A549 (cell line): ENCODE measurements around the gene ITGA5. TPM values are rescaled to one million over a fixed set of nuclear protein-coding genes. Genes with fewer than 3 reads are reported as not detected.

ENCODE experiments used
- ATAC-seq, 2 experiments: fragments of 200-7000 bp in 1 of 2; fragments of >200 bp in 1 of 2; cut with Nextera tagmentation in 1 of 2; cut with Tn5 transposase in 1 of 2; 3 replicates each; pipeline versions ENCODE4 v1.8.0 to v1.9.1; 2018 to 2020; ENCODE audit warnings: mild to moderate bottlenecking in 1 of 2, moderate library complexity in 1 of 2
- CTCF ChIA-PET: fragments of 300-600 bp; sonication (Branson Sonifier 250); formaldehyde crosslinking; extraction: SDS; loops from one replicate; lab custom pipeline; 2021; ENCODE audit warnings: antibody characterized with exemption, inconsistent platforms; lab: Yijun Ruan, JAX
- POLR2A ChIA-PET: fragments of 350-600 bp; formaldehyde crosslinking; extraction: SDS; loops from one replicate; lab custom pipeline; 2021; ENCODE audit warnings: antibody characterized with exemption, inconsistent platforms; lab: Yijun Ruan, JAX
- DNase-seq, 2 experiments: peaks; one replicate each; pipeline versions ENCODE4 v3.0.0 to v3.0.0-alpha.2; 2011 to 2016; ENCODE audit warnings: low read depth in 1 of 2, low spot score in 1 of 2
- FAIRE-seq: peaks from 2 replicates; lab custom pipeline; 2011; peaks lifted over from hg19 to GRCh38; lab: Jason Lieb, UNC
- H3K27ac ChIP-seq, 2 experiments: fragments of >200 bp; sonication (Bioruptor Twin); formaldehyde crosslinking; 3 replicates each; pipeline ENCODE4 v1.5.1; 2016 to 2017
- H3K4me1 ChIP-seq: fragments of >200 bp; sonication (Bioruptor Twin); formaldehyde crosslinking; 3 replicates; pipeline ENCODE4 v1.6.1; 2016
- H3K4me2 ChIP-seq: fragments of >200 bp; sonication (Bioruptor Twin); formaldehyde crosslinking; 3 replicates; pipeline ENCODE4 v1.6.1; 2016
- H3K4me3 ChIP-seq: fragments of >200 bp; sonication (Bioruptor Twin); formaldehyde crosslinking; 3 replicates; pipeline ENCODE4 v1.5.1; 2016
- H3K9me3 ChIP-seq: fragments of >200 bp; sonication (Bioruptor Twin); formaldehyde crosslinking; 3 replicates; pipeline ENCODE4 v1.6.1; 2016
- CBX8 ChIP-seq: fragments of 200-600 bp; sonication (generic); IDR thresholded peaks from 2 replicates; pipeline ENCODE4 v1.6.1; 2016
- CHD2 ChIP-seq: fragments of 150-350 bp; IDR thresholded peaks from 2 replicates; pipeline ENCODE4 v1.6.1; 2014; ENCODE audit warnings: low read length; ENCODE audit not compliant: partially characterized antibody
- EHF ChIP-seq: fragments of 250-450 bp; sonication (Bioruptor Pico); IDR thresholded peaks from 2 replicates; pipeline ENCODE4 v1.5.0; 2020; ENCODE audit warnings: mild to moderate bottlenecking
- EP300 ChIP-seq, 2 experiments: fragments of >200 bp; sonication (Bioruptor Twin); formaldehyde crosslinking; IDR thresholded peaks; 2 replicates in 1 of 2; 3 replicates in 1 of 2; pipeline ENCODE4 v1.6.1; 2016 to 2017
- FOSB ChIP-seq: fragments of 250-450 bp; sonication (Bioruptor Pico); IDR thresholded peaks from 2 replicates; pipeline ENCODE4 v1.5.0; 2020; ENCODE audit warnings: mild to moderate bottlenecking, moderate library complexity
- FOXS1 ChIP-seq: fragments of 250-450 bp; sonication (Bioruptor Pico); IDR thresholded peaks from 2 replicates; pipeline ENCODE4 v1.5.0; 2020; ENCODE audit warnings: mild to moderate bottlenecking, moderate library complexity
- HDAC2 ChIP-seq: fragments of 200-600 bp; sonication (generic); IDR thresholded peaks from 2 replicates; pipeline ENCODE4 v1.6.1; 2016
- HOXA7 ChIP-seq: fragments of 250-450 bp; sonication (Bioruptor Pico); IDR thresholded peaks from 2 replicates; pipeline ENCODE4 v1.5.0; 2020; ENCODE audit warnings: mild to moderate bottlenecking, moderate library complexity
- HOXB13 ChIP-seq: fragments of 250-450 bp; sonication (Bioruptor Pico); IDR thresholded peaks from 2 replicates; pipeline ENCODE4 v1.5.0; 2020; ENCODE audit warnings: low read depth, mild to moderate bottlenecking, moderate library complexity
- JUN ChIP-seq, 2 experiments: fragments of >200 bp; sonication (Bioruptor Twin); formaldehyde crosslinking; IDR thresholded peaks; 2 replicates in 1 of 2; 3 replicates in 1 of 2; pipeline ENCODE4 v1.6.1; 2016 to 2017
- KDM1A ChIP-seq: fragments of 200-600 bp; sonication (generic); IDR thresholded peaks from 2 replicates; pipeline ENCODE4 v1.6.1; 2016; ENCODE audit warnings: low read depth, mild to moderate bottlenecking
- NFE2L2 ChIP-seq: fragments of 150-350 bp; conservative IDR thresholded peaks from 2 replicates; pipeline ENCODE4 v1.6.1; 2014; ENCODE audit warnings: low read length
- NPAS2 ChIP-seq: fragments of 250-450 bp; sonication (Bioruptor Pico); IDR thresholded peaks from 2 replicates; pipeline ENCODE4 v1.8.0; 2022; ENCODE audit warnings: mild to moderate bottlenecking, moderate library complexity, borderline replicate concordance
- PHF8 ChIP-seq: fragments of 200-600 bp; sonication (generic); IDR thresholded peaks from 2 replicates; pipeline ENCODE4 v1.6.1; 2016; ENCODE audit warnings: low read depth, mild to moderate bottlenecking, antibody characterized with exemption, moderate library complexity, borderline replicate concordance
- RARB ChIP-seq: fragments of 250-450 bp; sonication (Bioruptor Pico); IDR thresholded peaks from 2 replicates; pipeline ENCODE4 v1.8.0; 2021; ENCODE audit warnings: mild to moderate bottlenecking, moderate library complexity
- RFX5 ChIP-seq: fragments of 450-650 bp; IDR thresholded peaks from 2 replicates; pipeline ENCODE4 v1.7.1; 2014; ENCODE audit warnings: antibody characterized with exemption, mild to moderate bottlenecking, moderate library complexity
- RNF2 ChIP-seq: fragments of 200-600 bp; sonication (generic); IDR thresholded peaks from 2 replicates; pipeline ENCODE4 v1.6.1; 2016; ENCODE audit warnings: low read depth, mild to moderate bottlenecking, antibody characterized with exemption, moderate library complexity, borderline replicate concordance
- ZC3H11A ChIP-seq: fragments of 450-650 bp; IDR thresholded peaks from 2 replicates; pipeline ENCODE4 v1.6.1; 2014; ENCODE audit warnings: antibody characterized with exemption, mild to moderate bottlenecking
- ZFP36 ChIP-seq: fragments of 450-650 bp; IDR thresholded peaks from 2 replicates; pipeline ENCODE4 v1.6.1; 2014; ENCODE audit warnings: borderline replicate concordance; ENCODE audit not compliant: partially characterized antibody
- ZSCAN20 ChIP-seq: fragments of 250-450 bp; sonication (Bioruptor Pico); IDR thresholded peaks from 2 replicates; pipeline ENCODE4 v1.8.0; 2022; ENCODE audit warnings: mild to moderate bottlenecking, moderate library complexity
- WGBS: methylation state at CpG from one replicate; pipeline ENCODE4 v1.1.6; 2017; ENCODE audit errors: missing lambda C conversion rate; 5-methylcytosine and 5-hydroxymethylcytosine counted together
- polyA plus RNA-seq, 4 experiments: library from polyadenylated mRNA; depleted of rRNA in 3 of 4; stranded (reverse); fragments of >200 nt; fragmentation: RNase III in 1 of 4; extraction: RNeasy Plus Mini Kit Qiagen cat#74134 plus additional on column Dnase treatment in 1 of 4; gene quantifications; 2 replicates in 3 of 4; 3 replicates in 1 of 4; pipeline ENCODE4 v1.2.3, GENCODE V29; 2011 to 2017
- TF ChIP-seq, protein P1 (sequence below): fragments of 250-450 bp; sonication (Bioruptor Pico); IDR thresholded peaks from 2 replicates; pipeline ENCODE4 v1.5.0; 2021; ENCODE audit warnings: mild to moderate bottlenecking, moderate library complexity, borderline replicate concordance
- TF ChIP-seq, protein P2 (sequence below): IDR thresholded peaks from 2 replicates; pipeline ENCODE4 v1.6.1; 2012; ENCODE audit warnings: low read depth, borderline replicate concordance
- TF ChIP-seq, protein P3 (sequence below): fragments of >200 bp; sonication (Bioruptor Twin); formaldehyde crosslinking; IDR thresholded peaks from 3 replicates; pipeline ENCODE4 v1.6.1; 2016

Gene ITGA5
- polyA plus RNA-seq, 2 of the 4 experiments (the other 2 are of a cell fraction): 27.2 to 31.7 TPM

DNA sequence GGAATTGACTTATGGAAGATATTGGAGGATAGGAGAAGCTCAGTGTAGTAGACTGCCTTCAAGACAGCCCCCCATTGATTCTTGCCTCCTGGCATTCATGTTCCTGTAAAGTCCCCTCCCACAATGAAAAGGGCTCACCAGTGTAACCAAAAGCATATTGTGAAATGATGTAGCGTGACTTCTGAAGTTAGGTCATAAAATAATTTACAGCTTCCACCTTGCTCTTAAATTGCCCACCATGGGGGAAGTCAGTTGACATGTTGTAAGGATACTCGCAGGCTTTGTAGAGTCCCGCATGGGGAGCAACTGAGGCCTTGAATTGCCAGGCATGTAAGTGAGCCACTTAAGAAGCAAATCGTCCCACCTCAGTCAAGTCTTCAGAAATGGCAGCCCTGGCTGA, 29.3 kb upstream of the ITGA5 start (continued):
- TF ChIP-seq, protein P1, sequence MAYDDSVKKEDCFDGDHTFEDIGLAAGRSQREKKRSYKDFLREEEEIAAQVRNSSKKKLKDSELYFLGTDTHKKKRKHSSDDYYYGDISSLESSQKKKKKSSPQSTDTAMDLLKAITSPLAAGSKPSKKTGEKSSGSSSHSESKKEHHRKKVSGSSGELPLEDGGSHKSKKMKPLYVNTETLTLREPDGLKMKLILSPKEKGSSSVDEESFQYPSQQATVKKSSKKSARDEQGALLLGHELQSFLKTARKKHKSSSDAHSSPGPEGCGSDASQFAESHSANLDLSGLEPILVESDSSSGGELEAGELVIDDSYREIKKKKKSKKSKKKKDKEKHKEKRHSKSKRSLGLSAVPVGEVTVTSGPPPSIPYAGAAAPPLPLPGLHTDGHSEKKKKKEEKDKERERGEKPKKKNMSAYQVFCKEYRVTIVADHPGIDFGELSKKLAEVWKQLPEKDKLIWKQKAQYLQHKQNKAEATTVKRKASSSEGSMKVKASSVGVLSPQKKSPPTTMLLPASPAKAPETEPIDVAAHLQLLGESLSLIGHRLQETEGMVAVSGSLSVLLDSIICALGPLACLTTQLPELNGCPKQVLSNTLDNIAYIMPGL (CRISPR knock-in tag): no peak
- TF ChIP-seq HDAC2: no peak
- no peak for TF ChIP-seq HOXB13 (CRISPR knock-in tag)
- no peak for TF ChIP-seq CBX8
- no peak for TF ChIP-seq EP300 (IDR thresholded peaks at IDR 0.05)
- no peak for TF ChIP-seq ZSCAN20
- no peak for TF ChIP-seq ZC3H11A
- TF ChIP-seq FOSB (CRISPR knock-in tag): no peak

DNA sequence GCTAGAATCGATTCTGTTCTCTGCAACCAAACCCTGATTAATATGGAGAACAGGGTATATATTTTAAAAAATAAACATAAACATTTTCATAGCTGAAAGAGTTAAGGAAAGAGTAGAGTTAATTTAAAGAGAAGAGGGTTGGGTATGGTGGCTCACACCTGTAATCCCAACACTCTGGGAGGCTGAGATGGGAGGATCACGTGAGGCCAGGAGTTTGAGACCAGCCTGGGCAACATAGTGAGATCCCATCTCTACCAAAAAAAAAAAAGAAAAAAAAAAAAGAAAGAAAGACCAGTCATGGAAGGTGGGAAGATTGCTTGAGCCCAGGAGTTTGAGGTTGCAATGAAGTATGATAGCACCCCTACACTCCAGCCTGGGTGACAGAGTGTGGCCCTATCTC, 28.9 kb upstream of the ITGA5 start:
- CTCF ChIA-PET: interaction anchor here (0.6 to 47.9 kb wide), 7 partner anchors 9 to 162 kb away, joined by 3 to 1279 read pairs (median 3); no protein-coding TSS in a partner anchor
- Histone ChIP-seq H3K4me2 (no peak overlapping the region), H3K4me1 (no peaks in the 10 kb centered on the region)
- FAIRE-seq (no peak), DNase-seq (no peak)
- TF ChIP-seq RNF2: no peak
- TF ChIP-seq ZFP36: no peak
- no peak for TF ChIP-seq KDM1A
- no peak for TF ChIP-seq NFE2L2
- TF ChIP-seq, protein P2, sequence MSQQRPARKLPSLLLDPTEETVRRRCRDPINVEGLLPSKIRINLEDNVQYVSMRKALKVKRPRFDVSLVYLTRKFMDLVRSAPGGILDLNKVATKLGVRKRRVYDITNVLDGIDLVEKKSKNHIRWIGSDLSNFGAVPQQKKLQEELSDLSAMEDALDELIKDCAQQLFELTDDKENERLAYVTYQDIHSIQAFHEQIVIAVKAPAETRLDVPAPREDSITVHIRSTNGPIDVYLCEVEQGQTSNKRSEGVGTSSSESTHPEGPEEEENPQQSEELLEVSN: no peak
- no peak for TF ChIP-seq EHF (CRISPR knock-in tag)
- no peak for TF ChIP-seq PHF8
- TF ChIP-seq ZC3H11A: no peak
- no peak for TF ChIP-seq RFX5
- TF ChIP-seq HOXA7 (CRISPR knock-in tag): no peak
- no peak for TF ChIP-seq NPAS2 (CRISPR knock-in tag)
- TF ChIP-seq FOXS1 (CRISPR knock-in tag): no peak
- TF ChIP-seq, protein P3, sequence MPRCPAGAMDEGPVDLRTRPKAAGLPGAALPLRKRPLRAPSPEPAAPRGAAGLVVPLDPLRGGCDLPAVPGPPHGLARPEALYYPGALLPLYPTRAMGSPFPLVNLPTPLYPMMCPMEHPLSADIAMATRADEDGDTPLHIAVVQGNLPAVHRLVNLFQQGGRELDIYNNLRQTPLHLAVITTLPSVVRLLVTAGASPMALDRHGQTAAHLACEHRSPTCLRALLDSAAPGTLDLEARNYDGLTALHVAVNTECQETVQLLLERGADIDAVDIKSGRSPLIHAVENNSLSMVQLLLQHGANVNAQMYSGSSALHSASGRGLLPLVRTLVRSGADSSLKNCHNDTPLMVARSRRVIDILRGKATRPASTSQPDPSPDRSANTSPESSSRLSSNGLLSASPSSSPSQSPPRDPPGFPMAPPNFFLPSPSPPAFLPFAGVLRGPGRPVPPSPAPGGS: no peak
- no peak for TF ChIP-seq ZSCAN20
- TF ChIP-seq, protein P1 (CRISPR knock-in tag): no peak
- TF ChIP-seq JUN (IDR thresholded peaks at IDR 0.05): no peak
- no peak for TF ChIP-seq EP300 (IDR thresholded peaks at IDR 0.05)
- TF ChIP-seq RARB (CRISPR knock-in tag): no peak
- TF ChIP-seq CHD2: no peak
- TF ChIP-seq, all 56 proteins: peak for 0
- no peak for ATAC-seq
- H3K27ac ChIP-seq: no peak overlapping the region
- POLR2A ChIA-PET: no interaction called here
- no peaks in the 10 kb centered on the region for H3K9me3 ChIP-seq
- no peak overlapping the region for H3K4me3 ChIP-seq
- WGBS: 23% methylated on average over 2 of the region's 2 CpGs
